Gastroesophageal sphincter (tissue), 4 donors: ENCODE measurements around the gene DNM3. TPM values are rescaled to one million over a fixed set of nuclear protein-coding genes. Genes with fewer than 3 reads are reported as not detected.

Experiments
- ATAC-seq: fragments of 150-250 bp; one replicate; pipeline ENCODE4 v1.9.1; 2016; ENCODE audit warnings: mild to moderate bottlenecking, moderate library complexity
- H3K27ac ChIP-seq, 4 donors: fragments of 200-600 bp; sonication (generic) in 3 of 4; 1 replicate in 3 of 4; 2 replicates in 1 of 4; pipeline ENCODE4 v1.5.1; 2016 to 2019
- H3K27me3 ChIP-seq: fragments of 200-600 bp; sonication (generic); one replicate; pipeline ENCODE4 v1.5.1; 2019
- H3K36me3 ChIP-seq, 2 donors: fragments of 200-600 bp; sonication (generic); one replicate each; pipeline ENCODE4 v1.5.1; 2019; ENCODE audit warnings: control low read depth in 1 of 2
- H3K4me1 ChIP-seq, 3 donors: fragments of 200-600 bp; sonication (generic); 1 replicate in 2 of 3; 2 replicates in 1 of 3; pipeline ENCODE4 v1.5.1; 2016 to 2019; ENCODE audit warnings: control low read depth in 2 of 3
- H3K4me3 ChIP-seq, 2 donors: fragments of 200-600 bp; sonication (generic); one replicate each; pipeline ENCODE4 v1.5.1; 2019; ENCODE audit warnings: mild to moderate bottlenecking in 1 of 2, moderate library complexity in 1 of 2
- H3K9me3 ChIP-seq, 3 donors: fragments of 200-600 bp; sonication (generic); one replicate each; pipeline ENCODE4 v1.5.1; 2017 to 2019; ENCODE audit warnings: control low read depth in 2 of 3
- CTCF ChIP-seq, 4 experiments: fragments of 200-600 bp in 2 of 4; fragments of 450-650 bp in 2 of 4; sonication (generic) in 1 of 4; IDR thresholded peaks; one replicate each; pipeline ENCODE4 v1.5.1; 2017 to 2019; ENCODE audit warnings: antibody characterized with exemption in 4 of 4, mild to moderate bottlenecking in 2 of 4, moderate library complexity in 2 of 4
- EP300 ChIP-seq: sonication (generic); formaldehyde crosslinking; IDR thresholded peaks from one replicate; pipeline ENCODE4 v1.6.1; 2017; ENCODE audit warnings: antibody characterized with exemption, mild to moderate bottlenecking
- POLR2A ChIP-seq, 2 donors: fragments of 450-650 bp; IDR thresholded peaks; one replicate each; pipeline ENCODE4 v1.6.1; 2017; ENCODE audit warnings: antibody characterized with exemption in 2 of 2, mild to moderate bottlenecking in 2 of 2, moderate library complexity in 1 of 2
- POLR2AphosphoS5 ChIP-seq: sonication (generic); formaldehyde crosslinking; IDR thresholded peaks from one replicate; pipeline ENCODE4 v1.6.1; 2017; ENCODE audit warnings: antibody characterized with exemption
- WGBS, 2 donors: methylation state at CpG; one replicate each; pipeline ENCODE4 v1.1.5; 2018; ENCODE audit warnings: low coverage in 1 of 2; 5-methylcytosine and 5-hydroxymethylcytosine counted together
- total RNA-seq, 4 donors: library from RNA; depleted of rRNA; stranded (reverse); fragments of >200 nt; gene quantifications; one replicate each; pipeline ENCODE4 v1.1.0, GENCODE V29; 2016

The DNM3 gene
- total RNA-seq, 4 donors from 2014 or later, result 1.9 to 5.0 (median 3.9) TPM

GRCh38 chr1:172139196-172139595 lies 297.9 kb downstream of the DNM3 start:
- TF ChIP-seq POLR2A (IDR thresholded peaks at IDR 0.05) (no peak), EP300 (no peak), CTCF (IDR thresholded peaks at IDR 0.05) (no peak), POLR2AphosphoS5 (no peak)
- ATAC-seq, result no peak
- peak overlapping the region in 1 of 2 donors; percentile 7 for H3K4me3 ChIP-seq
- WGBS, 2 donors, result 57 to 60% methylated on average over 1 of the region's 1 CpG
- H3K4me1 ChIP-seq, result peaks cover 3 to 32% (median 5%) of the 10 kb centered on the region in 3 donors
- H3K27ac ChIP-seq, result peak overlapping the region; percentile 47 to 89 (median 79)
- no peaks in the 10 kb centered on the region for H3K27me3 ChIP-seq
- H3K36me3 ChIP-seq, result peaks cover 0 to 2% of the 10 kb centered on the region in 2 donors
- no peaks in the 10 kb centered on the region for H3K9me3 ChIP-seq

GRCh38 chr1:172140072-172140471 lies 298.8 kb downstream of the DNM3 start:
- ATAC-seq, result no peak
- Histone ChIP-seq H3K27me3 (no peaks in the 10 kb centered on the region), H3K36me3 (peaks cover 0 to 2% of the 10 kb centered on the region in 2 donors), H3K27ac (peak overlapping the region; percentile 35 to 89 (median 79)), H3K4me3 (peak overlapping the region; percentile 53 to 54), H3K4me1 (peaks cover 3 to 33% (median 5%) of the 10 kb centered on the region in 3 donors), H3K9me3 (no peaks in the 10 kb centered on the region)
- TF ChIP-seq POLR2AphosphoS5 (no peak), EP300 (no peak), CTCF (IDR thresholded peaks at IDR 0.05) (no peak), POLR2A (IDR thresholded peaks at IDR 0.05) (no peak)
- WGBS, 2 donors, result 18 to 27% methylated on average over 3 of the region's 3 CpGs

GRCh38 chr1:172140591-172140990 lies 299.3 kb downstream of the DNM3 start:
- Histone ChIP-seq H3K27ac (peak overlapping the region; percentile 76 to 89 (median 80)), H3K9me3 (no peaks in the 10 kb centered on the region), H3K4me3 (peak overlapping the region; percentile 53 to 54), H3K4me1 (peaks cover 3 to 38% (median 8%) of the 10 kb centered on the region in 3 donors), H3K36me3 (peaks cover 0 to 2% of the 10 kb centered on the region in 2 donors), H3K27me3 (no peaks in the 10 kb centered on the region)
- no peak for TF ChIP-seq POLR2AphosphoS5
- no peak for TF ChIP-seq POLR2A (IDR thresholded peaks at IDR 0.05)
- no peak for TF ChIP-seq EP300
- TF ChIP-seq CTCF (IDR thresholded peaks at IDR 0.05), result no peak
- ATAC-seq, result no peak

- TF ChIP-seq EP300 (no peak), POLR2A (IDR thresholded peaks at IDR 0.05) (no peak), POLR2AphosphoS5 (no peak), CTCF (IDR thresholded peaks at IDR 0.05) (no peak)
- ATAC-seq, result no peak
- Histone ChIP-seq H3K36me3 (peaks cover 0 to 2% of the 10 kb centered on the region in 2 donors), H3K4me1 (peaks cover 3 to 43% (median 9%) of the 10 kb centered on the region in 3 donors), H3K27ac (peak overlapping the region; percentile 76 to 89 (median 80)), H3K9me3 (no peaks in the 10 kb centered on the region), H3K27me3 (no peaks in the 10 kb centered on the region), H3K4me3 (peak overlapping the region; percentile 53 to 54)
- WGBS, 2 donors, result 3 to 10% methylated on average over 7 of the region's 7 CpGs
Measured at GRCh38 chr1:172141341-172141881, 300.1 kb downstream of the DNM3 start.

GRCh38 chr1:172142324-172142723 lies 301.0 kb downstream of the DNM3 start:
- H3K27ac ChIP-seq, result peak overlapping the region; percentile 76 to 89 (median 80)
- peaks cover 3 to 38% (median 9%) of the 10 kb centered on the region in 3 donors for H3K4me1 ChIP-seq
- no peaks in the 10 kb centered on the region for H3K9me3 ChIP-seq
- TF ChIP-seq POLR2AphosphoS5, result no peak
- TF ChIP-seq POLR2A (IDR thresholded peaks at IDR 0.05), result no peak
- TF ChIP-seq EP300, result no peak
- no peak for TF ChIP-seq CTCF (IDR thresholded peaks at IDR 0.05)
- H3K36me3 ChIP-seq, result peaks cover 0 to 2% of the 10 kb centered on the region in 2 donors
- WGBS, 2 donors, result 27 to 49% methylated on average over 5 of the region's 5 CpGs
- ATAC-seq, result no peak
- H3K4me3 ChIP-seq, result peak overlapping the region; percentile 53 to 54
- H3K27me3 ChIP-seq, result no peaks in the 10 kb centered on the region
